ENCODE results near the gene NBPF20.
"Not testable (repeated sequence)": the region's sequence is repeated elsewhere in the genome, so short reads cannot be mapped to it uniquely, and the experiment has no call there.

DNA sequence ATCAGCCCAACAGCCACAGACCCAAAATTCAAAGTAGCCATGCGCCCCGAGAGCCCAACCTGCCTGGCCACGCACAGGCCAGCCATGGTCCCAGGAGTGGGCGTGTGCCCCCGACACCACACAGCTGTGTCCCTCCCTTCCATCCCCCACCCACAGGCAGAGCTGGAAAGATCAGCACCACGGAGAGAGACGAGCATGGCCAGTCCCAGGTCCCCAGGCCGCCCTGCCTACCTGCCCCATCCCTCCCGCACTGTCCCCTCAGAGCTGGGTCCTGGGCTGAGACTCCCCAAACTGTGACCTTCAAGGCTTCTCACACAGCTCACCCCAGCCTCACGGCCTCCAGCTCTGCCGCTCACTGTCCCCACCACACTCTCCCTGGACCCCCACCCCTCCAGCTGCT, 19.8 kb upstream of the NBPF20 start:
- TF ChIP-seq CTCF (IDR thresholded peaks at IDR 0.05 in 4 of 5, conservative IDR thresholded peaks at IDR 0.05 in 1 of 5); POLR2A (IDR thresholded peaks at IDR 0.05): not testable (repeated sequence)
